Measurements from ENCODE around the gene ZNF148.
A peak's percentile ranks its signal among the peaks of the same experiment; 100 is the strongest.

The ZNF148 gene

GRCh38 chr3:125331243-125331642 lies 43.9 kb downstream of the ZNF148 start:
- no peak for DNase-seq

- no peak for DNase-seq
These were observed 48.2 kb downstream of the ZNF148 start for GRCh38 chr3:125326957-125327356.

GRCh38 chr3:125325746-125326145 lies 49.4 kb downstream of the ZNF148 start:
- DNase-seq = no peak

- no peak for DNase-seq
These were observed 50.8 kb downstream of the ZNF148 start for GRCh38 chr3:125324341-125324740.

- no peak for DNase-seq
These were observed 52.2 kb downstream of the ZNF148 start for GRCh38 chr3:125322917-125323316.

GRCh38 chr3:125322166-125322565 lies 53.0 kb downstream of the ZNF148 start:
- DNase-seq = peak; percentile 86

GRCh38 chr3:125319765-125320164 lies 55.4 kb downstream of the ZNF148 start:
- DNase-seq = peak; percentile 11

- peak; percentile 62 for DNase-seq
These were observed 56.3 kb downstream of the ZNF148 start for GRCh38 chr3:125318871-125319270.

GRCh38 chr3:125318167-125318865 lies 56.8 kb downstream of the ZNF148 start:
- DNase-seq = no peak

- DNase-seq = no peak
These were observed 57.4 kb downstream of the ZNF148 start for GRCh38 chr3:125317761-125318160.

GRCh38 chr3:125316949-125317348 lies 58.2 kb downstream of the ZNF148 start:
- no peak for DNase-seq

- no peak for DNase-seq
These were observed 58.9 kb downstream of the ZNF148 start for GRCh38 chr3:125316246-125316645.

GRCh38 chr3:125313060-125313635 lies 62.0 kb downstream of the ZNF148 start:
- DNase-seq = no peak

- no peak for DNase-seq
These were observed 64.5 kb downstream of the ZNF148 start for GRCh38 chr3:125310623-125311081.

GRCh38 chr3:125309476-125309875 lies 65.6 kb downstream of the ZNF148 start:
- no peak for DNase-seq

- DNase-seq = no peak
These were observed 68.5 kb downstream of the ZNF148 start for GRCh38 chr3:125306620-125307019.

- DNase-seq = no peak
These were observed 72.2 kb downstream of the ZNF148 start for GRCh38 chr3:125302932-125303331.

GRCh38 chr3:125300416-125300815 lies 74.7 kb downstream of the ZNF148 start:
- DNase-seq = no peak

- no peak for DNase-seq
These were observed 80.7 kb downstream of the ZNF148 start for GRCh38 chr3:125294411-125294810.

- DNase-seq = no peak
These were observed 83.1 kb downstream of the ZNF148 start for GRCh38 chr3:125292015-125292414.

GRCh38 chr3:125289429-125289981 lies 85.6 kb downstream of the ZNF148 start:
- no peak for DNase-seq

GRCh38 chr3:125287248-125287647 lies 87.9 kb downstream of the ZNF148 start:
- no peak for DNase-seq

GRCh38 chr3:125281381-125281780 lies 93.7 kb downstream of the ZNF148 start:
- no peak for DNase-seq

GRCh38 chr3:125280668-125281361 lies 94.3 kb downstream of the ZNF148 start:
- DNase-seq = no peak

Measured in NCI-H82 (cell line).